ENCODE data around the gene LNP1. TPM values are rescaled to one million over a fixed set of nuclear protein-coding genes. Genes with fewer than 3 reads are reported as not detected.

LNP1 gene
- total and polyA plus RNA-seq, 2 of the 13 experiments (the other 11 are each of a cell fraction or from before 2014, with no cell fraction given): 3.6 to 7.0 TPM

- peak in 1 of 2 experiments; percentile 18; a peak in 1 of 4 replicates for TF ChIP-seq REST (IDR thresholded peaks at IDR 0.05; ENCODE audit: borderline replicate concordance in 1 of 2, low read depth in 1 of 2, low read length in 2 of 2)
- TF ChIP-seq DBP (CRISPR knock-in tag; IDR thresholded peaks at IDR 0.05; ENCODE audit: not compliant biosample characterization): peak; percentile 90
- peak; percentile 91; the same call in 1 of the 2 replicates for TF ChIP-seq ZSCAN12 (CRISPR knock-in tag; IDR thresholded peaks at IDR 0.05)
- no peak for TF ChIP-seq ZNF562 (CRISPR knock-in tag; IDR thresholded peaks at IDR 0.05; ENCODE audit: borderline replicate concordance)
- TF ChIP-seq ZNF709 (CRISPR knock-in tag; IDR thresholded peaks at IDR 0.05): peak; percentile 79
- TF ChIP-seq ZBTB39 (CRISPR knock-in tag; IDR thresholded peaks at IDR 0.05): no peak
- TF ChIP-seq EZH2 (conservative IDR thresholded peaks at IDR 0.05; ENCODE audit: low read depth, low read length): no peak
- peak; percentile 88 for TF ChIP-seq ZGPAT (CRISPR knock-in tag; IDR thresholded peaks at IDR 0.05)
- peak; percentile 78; the same call in 1 of the 2 replicates for TF ChIP-seq ZBTB4 (CRISPR knock-in tag; IDR thresholded peaks at IDR 0.05; ENCODE audit: borderline replicate concordance)
- peak; percentile 36; the same call in 1 of the 2 replicates for TF ChIP-seq MTF2 (CRISPR knock-in tag; IDR thresholded peaks at IDR 0.05; ENCODE audit: borderline replicate concordance)
- no peak for TF ChIP-seq ZMAT5 (CRISPR knock-in tag; IDR thresholded peaks at IDR 0.05; ENCODE audit: borderline replicate concordance, low read depth)
- no peak for TF ChIP-seq ZNF207 (IDR thresholded peaks at IDR 0.05; ENCODE audit: borderline replicate concordance)
- TF ChIP-seq ATF3 (CRISPR knock-in tag; IDR thresholded peaks at IDR 0.05): no peak
- no peak for TF ChIP-seq RARG (CRISPR knock-in tag; IDR thresholded peaks at IDR 0.05; ENCODE audit: low read depth)
Measured at GRCh38 chr3:100492059-100493006, 91.0 kb downstream of the LNP1 start, which contains the start of gene TMEM45A (continued).
